Measurements from ENCODE around the gene CDT1. TPM values are rescaled to one million over a fixed set of nuclear protein-coding genes. Genes with fewer than 3 reads are reported as not detected.

Gene CDT1
- total RNA-seq (under 1 TPM in 1 of 2 experiments, not detected in 1; 0.74 TPM), polyA plus RNA-seq (under 1 TPM; 0.13 to 0.46 (median 0.26) TPM), total RNA-seq (0.07 to 17.5 (median 0.53) reads per million in 6 experiments)

GRCh38 chr16:88803264-88803987 is at the start of gene CDT1:
Gene CDT1 (plus strand): TSS chr16:88803789. CDS start chr16:88803832, 43 bp downstream.
- DNase-seq, result peak; percentile 65 to 88 (median 84)

GRCh38 chr16:88754109-88754911 is 49.3 kb upstream of the CDT1 start:
- Mint-ChIP-seq H3K4me3 (no peak overlapping the region), H3K4me1 (peaks cover 3 to 26% (median 12%) of the 10 kb centered on the region in 4 donors), H3K27me3 (no peaks in the 10 kb centered on the region), H3K9me3 (no peaks in the 10 kb centered on the region), H3K27ac (no peak overlapping the region), H3K36me3 (no peaks in the 10 kb centered on the region)
- DNase-seq, result no peak
- POLR2A ChIA-PET, result interaction anchor here (1.3 to 2.1 kb wide), 3 partner anchors 8 to 27 kb away, joined by 4 to 9 read pairs (median 5); no protein-coding TSS in a partner anchor
- ATAC-seq, result no peak

More at GRCh38 chr16:88803264-88803987, at the start of gene CDT1:
- peak within 1 kb of the TSS; percentile 63 to 93 (median 86) for H3K27ac Mint-ChIP-seq
- no peaks in the 10 kb centered on the region for H3K9me3 Mint-ChIP-seq
- H3K4me3 Mint-ChIP-seq, result peak within 1 kb of the TSS; percentile 78 to 91 (median 86)
- no peaks in the 10 kb centered on the region for H3K27me3 Mint-ChIP-seq
- peaks cover 0 to 2% (median 0%) of the 10 kb centered on the region in 3 donors for H3K36me3 Mint-ChIP-seq
- peaks cover 6 to 31% (median 18%) of the 10 kb centered on the region in 4 donors for H3K4me1 Mint-ChIP-seq
- POLR2A ChIA-PET, result interaction anchor here (0.5 to 2.5 kb wide), 19 partner anchors 8 to 921 kb away, joined by 3 to 25 read pairs (median 4); partner anchors contain the start of genes APRT, GALNS, PIEZO1 and TRAPPC2L
- peak; percentile 54 to 58 for ATAC-seq

- Mint-ChIP-seq H3K9me3 (no peaks in the 10 kb centered on the region), H3K36me3 (no peaks in the 10 kb centered on the region), H3K4me3 (no peak overlapping the region), H3K4me1 (peaks cover 7 to 30% (median 15%) of the 10 kb centered on the region in 4 donors), H3K27ac (peak overlapping the region in 2 of 10 donors; percentile 76 to 85), H3K27me3 (no peaks in the 10 kb centered on the region)
- POLR2A ChIA-PET, result interaction anchor here (0.6 to 2.1 kb wide), 4 partner anchors 9 to 27 kb away, joined by 4 to 9 read pairs (median 4); no protein-coding TSS in a partner anchor
- DNase-seq (no peak), ATAC-seq (no peak)
Observed at GRCh38 chr16:88754912-88755744, 48.5 kb upstream of the CDT1 start.

GRCh38 chr16:88755745-88756443 is 47.7 kb upstream of the CDT1 start:
- H3K27ac Mint-ChIP-seq, result peak overlapping the region in 1 of 10 donors; percentile 85
- H3K9me3 Mint-ChIP-seq, result no peaks in the 10 kb centered on the region
- ATAC-seq, result no peak
- peaks cover 7 to 32% (median 15%) of the 10 kb centered on the region in 4 donors for H3K4me1 Mint-ChIP-seq
- POLR2A ChIA-PET, result interaction anchor here (0.6 to 2.1 kb wide), 3 partner anchors 9 to 38 kb away, joined by 3 to 6 read pairs (median 5); no protein-coding TSS in a partner anchor
- no peak overlapping the region for H3K4me3 Mint-ChIP-seq
- H3K27me3 Mint-ChIP-seq, result no peaks in the 10 kb centered on the region
- no peak for DNase-seq
- H3K36me3 Mint-ChIP-seq, result no peaks in the 10 kb centered on the region

- no peaks in the 10 kb centered on the region for H3K27me3 Mint-ChIP-seq
- ATAC-seq, result no peak
- peaks cover 0 to 2% (median 0%) of the 10 kb centered on the region in 3 donors for H3K36me3 Mint-ChIP-seq
- POLR2A ChIA-PET, result interaction anchor here (2.1 kb wide), 1 partner anchor 12 kb away, joined by 6 read pairs; no protein-coding TSS in a partner anchor
- H3K4me3 Mint-ChIP-seq, result no peak overlapping the region
- peak overlapping the region in 7 of 10 donors; percentile 5 to 71 (median 29) for H3K27ac Mint-ChIP-seq
- H3K4me1 Mint-ChIP-seq, result peaks cover 7 to 29% (median 17%) of the 10 kb centered on the region in 4 donors
- H3K9me3 Mint-ChIP-seq, result no peaks in the 10 kb centered on the region
- DNase-seq, result no peak
Observed at GRCh38 chr16:88758227-88758943, 45.2 kb upstream of the CDT1 start.

- POLR2A ChIA-PET, result interaction anchor here (2.6 kb wide), 1 partner anchor 12 kb away, joined by 12 read pairs; no protein-coding TSS in a partner anchor
- Mint-ChIP-seq H3K36me3 (peaks cover 0 to 3% (median 0%) of the 10 kb centered on the region in 3 donors), H3K4me3 (peak overlapping the region in 2 of 10 donors; percentile 55 to 79), H3K9me3 (no peaks in the 10 kb centered on the region), H3K27ac (peak overlapping the region in 5 of 10 donors; percentile 9 to 82 (median 66)), H3K4me1 (peaks cover 7 to 29% (median 17%) of the 10 kb centered on the region in 4 donors), H3K27me3 (no peaks in the 10 kb centered on the region)
- ATAC-seq (no peak), DNase-seq (no peak)
Observed at GRCh38 chr16:88758944-88759244, 44.7 kb upstream of the CDT1 start.

GRCh38 chr16:88759245-88759975 is 44.2 kb upstream of the CDT1 start:
- H3K9me3 Mint-ChIP-seq, result no peaks in the 10 kb centered on the region
- peaks cover 7 to 29% (median 18%) of the 10 kb centered on the region in 4 donors for H3K4me1 Mint-ChIP-seq
- H3K27me3 Mint-ChIP-seq, result no peaks in the 10 kb centered on the region
- H3K4me3 Mint-ChIP-seq, result peak overlapping the region in 5 of 10 donors; percentile 43 to 79 (median 55)
- POLR2A ChIA-PET, result interaction anchor here (0.7 to 2.6 kb wide), 4 partner anchors 11 to 44 kb away, joined by 3 to 12 read pairs (median 3); no protein-coding TSS in a partner anchor
- ATAC-seq (peak; percentile 85 to 87), DNase-seq (peak in 1 of 10 donors; percentile 35)
- H3K27ac Mint-ChIP-seq, result peak overlapping the region in 8 of 10 donors; percentile 20 to 87 (median 68)
- H3K36me3 Mint-ChIP-seq, result peaks cover 0 to 3% (median 0%) of the 10 kb centered on the region in 3 donors

- POLR2A ChIA-PET, result interaction anchor here (1.0 to 2.6 kb wide), 3 partner anchors 11 to 24 kb away, joined by 3 to 12 read pairs (median 3); no protein-coding TSS in a partner anchor
- no peak overlapping the region for H3K27ac Mint-ChIP-seq
Observed at GRCh38 chr16:88759976-88760350, 43.6 kb upstream of the CDT1 start.

GRCh38 chr16:88760424-88761142 is 43.0 kb upstream of the CDT1 start:
- ATAC-seq (no peak), DNase-seq (no peak)
- H3K36me3 Mint-ChIP-seq, result peaks cover 0 to 3% (median 0%) of the 10 kb centered on the region in 3 donors
- H3K9me3 Mint-ChIP-seq, result no peaks in the 10 kb centered on the region
- peaks cover 7 to 27% (median 16%) of the 10 kb centered on the region in 4 donors for H3K4me1 Mint-ChIP-seq
- H3K4me3 Mint-ChIP-seq, result no peak overlapping the region
- H3K27me3 Mint-ChIP-seq, result no peaks in the 10 kb centered on the region
- POLR2A ChIA-PET, result interaction anchor here (1.0 to 4.0 kb wide), 4 partner anchors 10 to 24 kb away, joined by 3 to 15 read pairs (median 8); no protein-coding TSS in a partner anchor
- H3K27ac Mint-ChIP-seq, result no peak overlapping the region

More at GRCh38 chr16:88759976-88760350, 43.6 kb upstream of the CDT1 start:
- no peaks in the 10 kb centered on the region for H3K27me3 Mint-ChIP-seq
- DNase-seq (no peak), ATAC-seq (no peak)
- H3K4me3 Mint-ChIP-seq, result no peak overlapping the region
- H3K4me1 Mint-ChIP-seq, result peaks cover 7 to 29% (median 18%) of the 10 kb centered on the region in 4 donors
- peaks cover 0 to 3% (median 0%) of the 10 kb centered on the region in 3 donors for H3K36me3 Mint-ChIP-seq
- no peaks in the 10 kb centered on the region for H3K9me3 Mint-ChIP-seq
